Panc1 (cell line): Measurements from ENCODE around the gene ITGAV.

Experiments used
- CTCF ChIP-seq: fragments of 450-650 bp; IDR thresholded peaks from 2 replicates; pipeline ENCODE4 v1.5.1; 2017; ENCODE audit warnings: mild to moderate bottlenecking
- REST ChIP-seq, 2 experiments: IDR thresholded peaks; 2 replicates each; pipeline ENCODE4 v1.6.1; 2011 to 2012; ENCODE audit warnings: low read depth in 2 of 2, control low read depth in 1 of 2, low read length in 1 of 2, mild to moderate bottlenecking in 1 of 2, moderate library complexity in 1 of 2; ENCODE audit not compliant: insufficient read depth in 1 of 2
- TCF7L2 ChIP-seq: IDR thresholded peaks from 2 replicates; pipeline ENCODE4 v1.6.1; 2011; ENCODE audit warnings: mild to moderate bottlenecking, low read depth, low read length, inconsistent platforms

- TF ChIP-seq CTCF (no peak), REST (IDR thresholded peaks at IDR 0.05; ENCODE audit: insufficient read depth in 1 of 2, low read depth in 2 of 2, low read length in 1 of 2) (no peak), TCF7L2 (no peak)
Measured at GRCh38 chr2:186725783-186726182, 135.9 kb downstream of the ITGAV start.
